Chondrocyte (in vitro differentiated cells): Measurements from ENCODE around the gene ITPKB. TPM values are rescaled to one million over a fixed set of nuclear protein-coding genes. Genes with fewer than 3 reads are reported as not detected.
A peak's percentile ranks its signal among the peaks of the same experiment; 100 is the strongest.
"Not testable (repeated sequence)": the region's sequence is repeated elsewhere in the genome, so short reads cannot be mapped to it uniquely, and the experiment has no call there.

Source experiments
- DNase-seq: peaks from one replicate; pipeline ENCODE4 v3.0.0; 2021; ENCODE audit warnings: mixed read lengths, low spot score
- H3K27ac Mint-ChIP-seq: one replicate; pipeline ENCODE4 v1.8.0; 2021; ENCODE audit warnings: mild to moderate bottlenecking, moderate library complexity, mixed read lengths; ENCODE audit not compliant: unreplicated experiment
- H3K27me3 Mint-ChIP-seq: 2 replicates; pipeline ENCODE4 v1.8.0; 2021; ENCODE audit warnings: low read depth, mixed read lengths
- H3K36me3 Mint-ChIP-seq: 2 replicates; pipeline ENCODE4 v1.8.0; 2021; ENCODE audit warnings: low read depth, mixed read lengths
- H3K4me1 Mint-ChIP-seq: 2 replicates; pipeline ENCODE4 v1.8.0; 2021; ENCODE audit warnings: low read depth, mild to moderate bottlenecking, mixed read lengths
- H3K4me3 Mint-ChIP-seq: one replicate; pipeline ENCODE4 v1.8.0; 2021; ENCODE audit warnings: mild to moderate bottlenecking, moderate library complexity, mixed read lengths; ENCODE audit not compliant: unreplicated experiment
- H3K9me3 Mint-ChIP-seq: 2 replicates; pipeline ENCODE4 v1.8.0; 2021; ENCODE audit warnings: low read depth, mixed read lengths
- CTCF ChIP-seq: fragments of 200-600 bp; sonication (generic); IDR thresholded peaks from 2 replicates; pipeline ENCODE4 v1.5.0; 2021; ENCODE audit warnings: antibody characterized with exemption, mild to moderate bottlenecking, moderate library complexity
- total RNA-seq: library from RNA; stranded (reverse); gene quantifications from 3 replicates; pipeline ENCODE4 v1.2.1, GENCODE V29; 2021

The ITPKB gene
- total RNA-seq, 1 donor from 2014 or later, result 13.4 TPM

- peaks cover 9% of the 10 kb centered on the region for H3K4me1 Mint-ChIP-seq
- peaks cover 5% of the 10 kb centered on the region for H3K36me3 Mint-ChIP-seq
- H3K9me3 Mint-ChIP-seq, result peaks cover 17% of the 10 kb centered on the region
- H3K27ac Mint-ChIP-seq, result no peak overlapping the region
- H3K27me3 Mint-ChIP-seq, result peaks cover 6% of the 10 kb centered on the region
- no peak overlapping the region for H3K4me3 Mint-ChIP-seq
- no peak for TF ChIP-seq CTCF
- no peak for DNase-seq
Observed at GRCh38 chr1:226622012-226622411, 117.1 kb downstream of the ITPKB start.

- Mint-ChIP-seq H3K27me3 (peaks cover 14% of the 10 kb centered on the region), H3K36me3 (peaks cover 5% of the 10 kb centered on the region), H3K27ac (no peak overlapping the region), H3K4me3 (no peak overlapping the region), H3K9me3 (peaks cover 17% of the 10 kb centered on the region), H3K4me1 (no peaks in the 10 kb centered on the region)
- peak; percentile 33 for DNase-seq
- no peak for TF ChIP-seq CTCF
Observed at GRCh38 chr1:226619031-226619430, 120.1 kb downstream of the ITPKB start.

- H3K27me3 Mint-ChIP-seq, result peaks cover 18% of the 10 kb centered on the region
- H3K4me1 Mint-ChIP-seq, result no peaks in the 10 kb centered on the region
- H3K27ac Mint-ChIP-seq, result no peak overlapping the region
- TF ChIP-seq CTCF, result no peak
- peaks cover 5% of the 10 kb centered on the region for H3K36me3 Mint-ChIP-seq
- peak; percentile 44 for DNase-seq
- no peak overlapping the region for H3K4me3 Mint-ChIP-seq
- H3K9me3 Mint-ChIP-seq, result peaks cover 17% of the 10 kb centered on the region
Observed at GRCh38 chr1:226618380-226618779, 120.7 kb downstream of the ITPKB start.

GRCh38 chr1:226617719-226618118, 121.4 kb downstream of the ITPKB start:
- H3K36me3 Mint-ChIP-seq, H3K27ac Mint-ChIP-seq, DNase-seq, H3K4me3 Mint-ChIP-seq, H3K4me1 Mint-ChIP-seq: not testable (repeated sequence)
- peaks cover 18% of the 10 kb centered on the region for H3K27me3 Mint-ChIP-seq
- H3K9me3 Mint-ChIP-seq, result peaks cover 17% of the 10 kb centered on the region

- peak; percentile 53 for DNase-seq
- H3K4me3 Mint-ChIP-seq, result no peak overlapping the region
- no peak for TF ChIP-seq CTCF
- H3K36me3 Mint-ChIP-seq, result peaks cover 5% of the 10 kb centered on the region
- H3K4me1 Mint-ChIP-seq, result no peaks in the 10 kb centered on the region
- H3K27me3 Mint-ChIP-seq, result peaks cover 18% of the 10 kb centered on the region
- no peak overlapping the region for H3K27ac Mint-ChIP-seq
- H3K9me3 Mint-ChIP-seq, result peaks cover 14% of the 10 kb centered on the region
Observed at GRCh38 chr1:226617109-226617508, 122.0 kb downstream of the ITPKB start.

GRCh38 chr1:226616636-226617035, 122.4 kb downstream of the ITPKB start:
- TF ChIP-seq CTCF, result no peak

More at GRCh38 chr1:226616636-226617035, 122.4 kb downstream of the ITPKB start:
- peaks cover 18% of the 10 kb centered on the region for H3K27me3 Mint-ChIP-seq
- H3K27ac Mint-ChIP-seq, result no peak overlapping the region
- peaks cover 9% of the 10 kb centered on the region for H3K9me3 Mint-ChIP-seq
- H3K36me3 Mint-ChIP-seq, result peaks cover 4% of the 10 kb centered on the region
- no peaks in the 10 kb centered on the region for H3K4me1 Mint-ChIP-seq
- H3K4me3 Mint-ChIP-seq, result no peak overlapping the region
- DNase-seq, result no peak
